Naive thymus-derived CD4-positive, alpha-beta T cell (primary cell): ENCODE data around the gene MRGPRX2. TPM values are rescaled to one million over a fixed set of nuclear protein-coding genes. Genes with fewer than 3 reads are reported as not detected.

Source experiments
- ATAC-seq: fragments of 150-1000 bp; cut with Tn5 transposase; 2 replicates; pipeline ENCODE4 v1.10.0; 2021; ENCODE audit warnings: mild to moderate bottlenecking, moderate library complexity
- CTCF ChIA-PET: fragments of 350-600 bp; sonication (Branson Sonifier 250); formaldehyde crosslinking; loops from one replicate; lab custom pipeline; 2021; ENCODE audit warnings: antibody characterized with exemption; lab: Charles Lee
- POLR2A ChIA-PET: fragments of 350-600 bp; sonication (Branson Sonifier 250); formaldehyde crosslinking; loops from one replicate; lab custom pipeline; 2021; ENCODE audit warnings: antibody characterized with exemption, inconsistent platforms; lab: Charles Lee
- DNase-seq, 9 donors: peaks; one replicate each; pipeline versions ENCODE4 v3.0.0 to v3.0.0-alpha.2; 2020 to 2022; ENCODE audit warnings: mixed read lengths in 1 of 9
- H3K27ac ChIP-seq: one replicate; pipeline ENCODE4 v1.7.0; 2013; ENCODE audit warnings: mild to moderate bottlenecking, low read depth, low read length, moderate library complexity
- H3K27me3 ChIP-seq, 2 donors: one replicate each; pipeline ENCODE4 v1.7.0; 2013; ENCODE audit warnings: low read length in 2 of 2, mild to moderate bottlenecking in 2 of 2, moderate library complexity in 2 of 2; ENCODE audit not compliant: control insufficient read depth in 2 of 2, insufficient read depth in 2 of 2
- H3K36me3 ChIP-seq, 3 experiments: 1 replicate in 2 of 3; 2 replicates in 1 of 3; pipeline ENCODE4 v1.7.0; 2013; ENCODE audit warnings: low read length in 3 of 3, mild to moderate bottlenecking in 3 of 3, moderate library complexity in 1 of 3; ENCODE audit not compliant: insufficient read depth in 3 of 3, control insufficient read depth in 2 of 3
- H3K4me1 ChIP-seq, 2 donors: one replicate each; pipeline ENCODE4 v1.7.0; 2013; ENCODE audit warnings: low read length in 2 of 2, mild to moderate bottlenecking in 2 of 2, moderate library complexity in 1 of 2; ENCODE audit not compliant: control insufficient read depth in 2 of 2, insufficient read depth in 2 of 2
- H3K4me3 ChIP-seq: 2 replicates; pipeline ENCODE4 v1.7.0; 2013; ENCODE audit warnings: mild to moderate bottlenecking, low read length
- H3K9me3 ChIP-seq, 3 experiments: 1 replicate in 2 of 3; 2 replicates in 1 of 3; pipeline ENCODE4 v1.7.0; 2013; ENCODE audit warnings: low read length in 3 of 3; ENCODE audit not compliant: control insufficient read depth in 2 of 3
- H3K27ac Mint-ChIP-seq, 9 donors: one replicate each; pipeline ENCODE4 v1.8.0; 2020 to 2022; ENCODE audit warnings: mixed read lengths in 9 of 9, mild to moderate bottlenecking in 8 of 9, moderate library complexity in 5 of 9, inconsistent platforms in 2 of 9
- H3K27me3 Mint-ChIP-seq, 5 donors: one replicate each; pipeline ENCODE4 v1.8.0; 2021 to 2022; ENCODE audit warnings: mixed read lengths in 5 of 5, mild to moderate bottlenecking in 1 of 5
- H3K36me3 Mint-ChIP-seq, 5 donors: one replicate each; pipeline ENCODE4 v1.8.0; 2020 to 2022; ENCODE audit warnings: mixed read lengths in 5 of 5, mild to moderate bottlenecking in 3 of 5, inconsistent platforms in 1 of 5
- H3K4me1 Mint-ChIP-seq, 7 donors: one replicate each; pipeline ENCODE4 v1.8.0; 2020 to 2022; ENCODE audit warnings: mixed read lengths in 7 of 7, mild to moderate bottlenecking in 3 of 7, inconsistent platforms in 1 of 7
- H3K4me3 Mint-ChIP-seq, 10 donors: one replicate each; pipeline ENCODE4 v1.8.0; 2020 to 2022; ENCODE audit warnings: mild to moderate bottlenecking in 10 of 10, mixed read lengths in 10 of 10, moderate library complexity in 6 of 10, inconsistent platforms in 2 of 10
- H3K9me3 Mint-ChIP-seq, 11 donors: one replicate each; pipeline ENCODE4 v1.8.0; 2020 to 2022; ENCODE audit warnings: mixed read lengths in 11 of 11, mild to moderate bottlenecking in 4 of 11, inconsistent platforms in 1 of 11, moderate library complexity in 1 of 11
- intact Hi-C, 2 donors: fragments of 100-400 bp; cut with micrococcal nuclease; formaldehyde crosslinking; loops; one replicate each; pipeline ENCODE4 v1.15.1; 2023
- polyA plus RNA-seq, 2 donors: library from polyadenylated mRNA; unstranded; fragments of 300-500 nt; fragmentation: Illumina TruSeq; gene quantifications; one replicate each; pipeline ENCODE4 v1.2.3, GENCODE V29; 2021
- total RNA-seq, 6 experiments: library from RNA in 5 of 6; stranded (reverse) in 5 of 6; gene quantifications; 1 replicate in 5 of 6; 2 replicates in 1 of 6; pipeline ENCODE4 v1.2.3 and lab custom pipeline; 2021 to 2026

The MRGPRX2 gene
- total and polyA plus RNA-seq, 7 experiments from 2014 or later = 0.17 TPM; not detected in 6

DNA sequence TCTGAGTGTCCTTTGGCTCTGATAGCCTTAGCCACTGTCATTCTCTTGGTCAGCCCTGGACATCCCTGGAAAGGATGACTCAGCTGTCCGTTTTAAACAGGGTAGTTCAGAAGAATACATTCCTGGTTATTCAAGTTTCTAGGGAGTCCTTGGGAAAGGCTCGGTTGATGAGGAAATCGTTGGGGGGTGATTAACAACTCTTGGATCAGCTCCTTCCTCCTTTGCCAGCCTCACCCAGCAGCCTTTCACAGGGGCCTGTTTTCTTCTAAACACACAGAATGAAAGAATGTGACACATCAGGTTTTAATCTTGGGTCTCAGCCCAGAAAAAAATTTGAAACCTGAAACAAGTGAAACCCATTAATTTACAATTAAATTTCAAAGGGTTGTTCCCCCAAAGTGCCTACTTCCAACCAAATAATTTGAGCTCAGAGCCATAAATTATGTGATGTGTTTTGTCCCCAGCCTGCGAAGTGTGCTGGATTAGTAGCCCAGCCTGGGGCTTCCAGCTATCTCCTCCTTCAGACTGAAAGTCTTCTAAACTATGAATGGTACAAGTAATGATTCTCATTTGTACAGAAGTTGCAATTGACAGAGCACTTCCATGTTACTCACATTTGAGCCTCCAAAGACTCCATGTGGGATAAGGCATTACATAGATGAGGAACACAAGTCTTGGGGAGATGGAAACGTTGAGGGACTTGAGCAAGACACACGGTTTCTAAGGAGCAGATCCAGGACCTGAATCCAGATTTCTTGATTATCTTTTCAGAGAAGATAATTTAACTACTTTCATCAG is 19.3 kb upstream of the MRGPRX2 start:
- Mint-ChIP-seq H3K4me3 (no peak overlapping the region), H3K27ac (no peak overlapping the region), H3K27me3 (peaks cover 0 to 18% (median 6%) of the 10 kb centered on the region in 5 donors), H3K9me3 (peaks cover 0 to 2% (median 0%) of the 10 kb centered on the region in 11 donors), H3K36me3 (no peaks in the 10 kb centered on the region), H3K4me1 (peaks cover 0 to 3% (median 0%) of the 10 kb centered on the region in 7 donors)
- intact Hi-C loops = loop anchor here (5.0 to 10.0 kb wide), 5 partner anchors 162 to 825 kb away; partner anchors contain the start of gene E2F8 (in 1 of the 2)
- CTCF ChIA-PET = interaction anchor here (0.7 to 1.7 kb wide), 2 partner anchors 8 to 21 kb away, joined by 3 to 6 read pairs; no protein-coding TSS in a partner anchor
- Histone ChIP-seq H3K4me1 (no peaks in the 10 kb centered on the region), H3K27ac (no peak overlapping the region), H3K4me3 (no peak overlapping the region), H3K27me3 (no peaks in the 10 kb centered on the region), H3K9me3 (no peaks in the 10 kb centered on the region), H3K36me3 (no peaks in the 10 kb centered on the region)
- ATAC-seq (no peak), DNase-seq (no peak)
- POLR2A ChIA-PET = no interaction called here

GRCh38 chr11:19077965-19078364 is 17.4 kb upstream of the MRGPRX2 start:
- Histone ChIP-seq H3K27ac (no peak overlapping the region), H3K4me3 (no peak overlapping the region), H3K4me1 (no peaks in the 10 kb centered on the region), H3K36me3 (no peaks in the 10 kb centered on the region), H3K27me3 (no peaks in the 10 kb centered on the region), H3K9me3 (no peaks in the 10 kb centered on the region)
- Mint-ChIP-seq H3K9me3 (peaks cover 0 to 2% (median 0%) of the 10 kb centered on the region in 11 donors), H3K4me1 (peaks cover 0 to 3% (median 0%) of the 10 kb centered on the region in 7 donors), H3K36me3 (no peaks in the 10 kb centered on the region), H3K27me3 (peaks cover 0 to 14% (median 6%) of the 10 kb centered on the region in 5 donors), H3K4me3 (no peak overlapping the region), H3K27ac (no peak overlapping the region)
- ATAC-seq (no peak), DNase-seq (no peak)
- ChIA-PET POLR2A (no interaction called here), CTCF (interaction anchor here (1.2 to 2.0 kb wide), 2 partner anchors 9 to 11 kb away, joined by 3 to 10 read pairs; no protein-coding TSS in a partner anchor)
- intact Hi-C loops = loop anchor here (1.0 to 10.0 kb wide), 7 partner anchors 39 to 827 kb away; partner anchors contain the start of genes ZDHHC13 (in 2 of the 2) and E2F8 (in 1 of the 2)

DNA sequence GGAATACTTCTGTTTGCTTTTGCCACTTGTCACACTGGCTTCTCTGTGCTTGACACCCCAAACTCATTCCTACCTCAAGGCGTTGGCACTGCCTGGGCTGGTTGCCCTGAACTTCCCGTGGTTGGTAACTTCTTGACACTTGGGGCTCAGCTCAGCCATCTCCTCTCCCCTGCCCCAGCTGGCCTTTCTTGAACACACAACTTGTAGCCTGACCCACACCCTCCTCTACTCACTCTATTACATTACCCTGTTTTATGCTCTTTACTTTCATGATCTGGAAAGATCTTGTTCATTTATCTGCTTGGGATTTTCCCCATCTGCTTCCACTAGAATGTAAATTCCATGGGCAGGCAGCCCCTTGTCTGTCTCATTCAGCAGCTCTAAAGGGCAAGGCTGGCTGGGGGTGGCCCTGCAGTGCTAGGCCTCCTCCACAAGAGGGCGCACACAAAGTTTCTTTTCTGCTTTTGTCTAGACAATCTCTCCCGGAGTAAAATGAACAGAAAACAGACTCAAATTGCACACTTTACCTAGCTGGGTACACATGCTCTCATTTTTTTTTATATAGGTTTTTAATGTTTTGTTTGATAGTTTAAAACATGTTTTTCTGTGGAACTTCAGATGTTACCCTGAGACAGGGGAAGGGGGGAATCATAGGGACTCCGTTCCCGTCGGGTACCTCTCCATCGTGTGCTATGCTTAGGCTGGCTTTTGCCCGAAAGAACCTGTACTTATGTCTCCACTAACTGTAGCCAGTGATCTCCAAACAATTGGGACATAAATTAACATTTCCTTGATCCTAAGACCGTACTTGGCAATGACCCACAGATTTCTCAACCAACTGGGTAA is 16.4 kb upstream of the MRGPRX2 start:
- peak overlapping the region in 1 of 9 donors; percentile 6 for H3K27ac Mint-ChIP-seq
- Histone ChIP-seq H3K4me3 (no peak overlapping the region), H3K27me3 (no peaks in the 10 kb centered on the region), H3K27ac (no peak overlapping the region), H3K36me3 (no peaks in the 10 kb centered on the region), H3K4me1 (no peaks in the 10 kb centered on the region), H3K9me3 (no peaks in the 10 kb centered on the region)
- H3K36me3 Mint-ChIP-seq = no peaks in the 10 kb centered on the region
- peaks cover 0 to 2% (median 0%) of the 10 kb centered on the region in 11 donors for H3K9me3 Mint-ChIP-seq
- DNase-seq = peak; percentile 13 to 64 (median 43)
- intact Hi-C loops = loop anchor here (1.0 to 10.0 kb wide), 7 partner anchors 40 to 828 kb away; partner anchors contain the start of genes ZDHHC13 (in 2 of the 2) and E2F8 (in 1 of the 2)
- peaks cover 0 to 3% (median 0%) of the 10 kb centered on the region in 7 donors for H3K4me1 Mint-ChIP-seq
- CTCF ChIA-PET = interaction anchor here (0.7 to 2.0 kb wide), 3 partner anchors 8 to 24 kb away, joined by 3 to 10 read pairs (median 3); no protein-coding TSS in a partner anchor
- H3K27me3 Mint-ChIP-seq = peaks cover 0 to 14% (median 6%) of the 10 kb centered on the region in 5 donors
- no peak overlapping the region for H3K4me3 Mint-ChIP-seq
- POLR2A ChIA-PET = no interaction called here
- ATAC-seq = peak; percentile 86

DNA sequence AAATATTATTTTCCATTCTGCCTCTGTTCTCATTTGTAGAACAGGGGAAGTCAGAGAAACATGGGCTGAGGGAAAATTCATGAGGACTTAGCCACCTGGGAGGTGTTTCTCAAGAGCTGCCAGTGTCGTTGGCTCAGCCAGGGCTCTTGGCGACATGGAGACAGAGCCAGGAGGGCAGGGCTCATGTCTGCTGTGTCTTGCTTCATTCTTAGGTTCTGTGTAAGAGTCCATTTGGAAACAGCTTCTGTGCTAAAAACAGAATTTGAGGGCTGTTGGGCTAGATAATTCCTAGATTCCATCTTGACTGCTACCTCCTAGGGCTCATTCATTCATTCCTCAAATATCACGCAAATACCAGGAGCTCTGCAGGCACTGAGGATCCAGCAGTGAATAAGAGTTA is 15.1 kb upstream of the MRGPRX2 start:
- Mint-ChIP-seq H3K27ac (no peak overlapping the region), H3K4me3 (no peak overlapping the region), H3K4me1 (peaks cover 0 to 5% (median 5%) of the 10 kb centered on the region in 7 donors), H3K27me3 (peaks cover 0 to 14% (median 4%) of the 10 kb centered on the region in 5 donors), H3K9me3 (peaks cover 0 to 2% (median 0%) of the 10 kb centered on the region in 11 donors), H3K36me3 (no peaks in the 10 kb centered on the region)
- DNase-seq (no peak), ATAC-seq (no peak)
- Histone ChIP-seq H3K9me3 (no peaks in the 10 kb centered on the region), H3K27ac (no peak overlapping the region), H3K27me3 (no peaks in the 10 kb centered on the region), H3K4me3 (no peak overlapping the region), H3K4me1 (no peaks in the 10 kb centered on the region), H3K36me3 (no peaks in the 10 kb centered on the region)
- ChIA-PET POLR2A (no interaction called here), CTCF (interaction anchor here (1.5 kb wide), 1 partner anchor 49 kb away, joined by 3 read pairs; no protein-coding TSS in a partner anchor)
- intact Hi-C loops = loop anchor here (2.0 to 10.0 kb wide), 6 partner anchors 41 to 829 kb away; partner anchors contain the start of genes E2F8 (in 1 of the 2) and ZDHHC13 (in 1 of the 2)

- Histone ChIP-seq H3K4me1 (no peaks in the 10 kb centered on the region), H3K27me3 (no peaks in the 10 kb centered on the region), H3K4me3 (no peak overlapping the region), H3K9me3 (no peaks in the 10 kb centered on the region), H3K27ac (no peak overlapping the region), H3K36me3 (no peaks in the 10 kb centered on the region)
- peaks cover 8 to 16% (median 12%) of the 10 kb centered on the region in 5 donors for H3K27me3 Mint-ChIP-seq
- no peak overlapping the region for H3K4me3 Mint-ChIP-seq
- POLR2A ChIA-PET = no interaction called here
- intact Hi-C loops = loop anchor here (10.0 kb wide), 3 partner anchors 671 to 831 kb away; no protein-coding TSS in a partner anchor
- H3K36me3 Mint-ChIP-seq = peaks cover 0 to 11% (median 0%) of the 10 kb centered on the region in 5 donors
- CTCF ChIA-PET = interaction anchor here (0.9 kb wide), 2 partner anchors 21 to 669 kb away, joined by 3 to 5 read pairs; no protein-coding TSS in a partner anchor
- H3K27ac Mint-ChIP-seq = no peak overlapping the region
- ATAC-seq (no peak), DNase-seq (no peak)
- peaks cover 0 to 12% (median 10%) of the 10 kb centered on the region in 11 donors for H3K9me3 Mint-ChIP-seq
- H3K4me1 Mint-ChIP-seq = peaks cover 0 to 5% (median 5%) of the 10 kb centered on the region in 7 donors
These were observed 13.2 kb upstream of the MRGPRX2 start for GRCh38 chr11:19073454-19074415.
